Activated gamma-delta T cell treated with Interleukin-2 at 50 U/mL for 16 hours (primary cell): ENCODE data around the gene PPFIBP2.

Source experiments
- DNase-seq: peaks from one replicate; pipeline ENCODE4 v3.0.0-alpha.2; 2020

The PPFIBP2 gene

DNA sequence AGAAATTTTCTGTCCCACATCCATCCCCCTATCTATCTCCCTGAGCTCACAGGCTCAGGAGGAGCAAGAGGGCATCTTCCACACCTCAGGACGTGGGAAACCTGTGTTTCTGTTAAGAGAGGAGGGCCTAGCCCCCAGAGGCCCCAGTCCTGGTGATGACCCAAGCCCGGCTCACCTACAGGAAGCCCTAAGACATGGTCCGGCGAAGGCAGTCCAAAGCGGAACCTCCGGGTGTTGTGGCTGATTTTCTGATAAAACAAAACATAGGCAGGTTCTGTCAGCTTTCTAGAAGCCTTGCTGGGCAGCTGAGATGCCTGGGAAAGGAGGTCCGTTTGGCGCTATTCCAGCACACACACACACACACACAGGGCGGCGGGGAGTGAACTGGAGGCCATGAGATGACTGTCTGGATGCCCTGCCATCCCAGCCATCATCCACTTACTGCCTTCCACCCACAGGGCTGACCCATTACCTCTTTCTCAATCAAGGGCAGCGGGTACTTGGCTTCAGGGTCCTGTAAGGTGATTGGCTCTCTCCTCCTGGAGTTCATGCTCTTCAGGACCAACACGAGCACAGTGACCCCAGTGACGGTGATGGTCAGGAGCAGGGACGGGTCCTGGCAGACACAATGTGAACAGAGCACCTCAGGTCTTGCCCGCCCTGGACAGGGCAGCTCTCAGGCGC, 158.6 kb downstream of the PPFIBP2 start:
- DNase-seq, result no peak

DNA sequence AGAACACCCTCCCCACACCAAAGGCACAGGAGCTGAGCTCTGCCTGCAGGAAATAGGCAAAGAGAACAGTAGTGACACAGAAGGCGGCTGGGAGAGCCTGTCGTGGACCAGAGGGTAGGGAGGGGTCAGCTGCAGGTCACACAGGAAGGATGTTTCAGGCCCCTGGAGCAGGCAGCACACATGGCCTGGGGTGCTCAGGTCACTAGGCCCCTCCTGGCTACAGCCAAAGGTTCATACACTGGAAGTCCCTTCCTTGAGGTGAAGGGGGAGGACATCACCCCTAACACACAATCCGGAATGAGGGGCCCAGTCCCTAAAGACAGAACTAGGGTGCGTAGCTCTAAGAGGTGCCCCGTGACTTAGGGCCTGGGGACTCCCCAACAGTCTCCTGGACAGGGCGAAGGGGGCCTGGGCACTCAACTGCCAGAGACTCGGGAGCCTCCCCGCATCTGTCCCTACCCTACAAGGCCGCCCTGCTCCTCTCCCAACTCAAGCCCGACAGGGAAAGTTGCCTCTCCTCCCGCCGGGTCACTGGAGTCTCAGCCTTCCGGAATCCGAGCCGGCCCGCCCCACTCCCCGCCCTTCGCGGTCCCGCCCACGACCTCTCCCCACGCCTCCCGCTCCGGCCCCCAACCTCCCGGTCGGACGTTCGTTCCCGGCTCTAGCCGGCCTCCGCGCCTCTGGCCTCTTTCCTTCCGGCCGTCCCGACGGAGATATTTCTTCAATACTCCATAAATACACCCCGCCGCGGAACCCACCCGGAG, 159.3 kb downstream of the PPFIBP2 start, which contains the start of gene CYB5R2:
Gene CYB5R2 (minus strand): TSS at position 541 of the 764 bp plus-strand sequence. CDS start 675 bp downstream, outside the sequence.
- DNase-seq, result no peak

GRCh38 chr11:7673724-7674434, 160.1 kb downstream of the PPFIBP2 start:
- no peak for DNase-seq

DNA sequence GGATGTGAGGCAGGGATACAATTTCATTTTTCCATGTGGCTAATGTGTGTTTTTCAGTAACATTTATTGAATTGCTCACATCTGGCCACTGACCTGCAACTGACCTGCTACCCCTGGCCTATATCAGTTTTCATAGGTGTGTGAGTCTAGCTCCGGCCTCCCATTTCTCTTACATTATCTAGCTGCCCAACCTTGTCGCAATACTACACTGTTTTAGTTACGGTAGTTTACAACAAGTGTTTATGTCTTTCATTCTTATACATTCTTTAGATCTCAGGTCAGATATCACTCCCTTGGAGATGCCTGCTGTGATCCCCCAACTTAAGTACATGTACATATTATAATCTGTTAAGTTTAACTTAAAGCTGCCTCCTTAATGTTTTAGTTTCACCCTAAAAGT, 161.8 kb downstream of the PPFIBP2 start:
- no peak for DNase-seq

- no peak for DNase-seq
Measured at GRCh38 chr11:7677071-7677470, 163.3 kb downstream of the PPFIBP2 start.

GRCh38 chr11:7677796-7678201, 164.0 kb downstream of the PPFIBP2 start:
- DNase-seq, result no peak

DNA sequence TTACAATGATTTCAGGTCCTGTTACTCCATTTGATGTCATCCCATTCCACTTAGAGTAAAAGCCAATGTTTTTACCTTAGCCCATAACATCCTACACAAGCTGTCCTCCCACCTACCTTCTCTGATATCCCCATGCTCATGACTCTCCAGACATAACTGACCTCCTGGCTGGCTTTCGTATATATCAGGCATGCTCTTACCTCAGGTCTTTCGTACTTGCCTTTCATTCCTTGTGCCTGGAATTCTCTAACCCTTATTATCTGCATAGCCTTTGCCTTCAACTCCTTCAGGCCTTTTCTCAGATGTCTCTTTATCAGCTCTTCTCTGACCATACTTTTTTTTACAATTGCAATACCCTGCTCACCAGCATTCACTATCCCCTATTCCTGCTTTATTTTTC, 169.8 kb downstream of the PPFIBP2 start:
- DNase-seq, result no peak

- no peak for DNase-seq
Measured at GRCh38 chr11:7686761-7687160, 173.0 kb downstream of the PPFIBP2 start.

- no peak for DNase-seq
Measured at GRCh38 chr11:7687386-7687785, 173.6 kb downstream of the PPFIBP2 start.

GRCh38 chr11:7688238-7688826, 174.5 kb downstream of the PPFIBP2 start:
- no peak for DNase-seq

- no peak for DNase-seq
Measured at GRCh38 chr11:7689239-7689638, 175.4 kb downstream of the PPFIBP2 start.

- no peak for DNase-seq
Measured at GRCh38 chr11:7690648-7691047, 176.8 kb downstream of the PPFIBP2 start.

- no peak for DNase-seq
Measured at GRCh38 chr11:7691759-7692350, 178.1 kb downstream of the PPFIBP2 start.

- DNase-seq, result no peak
Measured at GRCh38 chr11:7692426-7692825, 178.6 kb downstream of the PPFIBP2 start.

DNA sequence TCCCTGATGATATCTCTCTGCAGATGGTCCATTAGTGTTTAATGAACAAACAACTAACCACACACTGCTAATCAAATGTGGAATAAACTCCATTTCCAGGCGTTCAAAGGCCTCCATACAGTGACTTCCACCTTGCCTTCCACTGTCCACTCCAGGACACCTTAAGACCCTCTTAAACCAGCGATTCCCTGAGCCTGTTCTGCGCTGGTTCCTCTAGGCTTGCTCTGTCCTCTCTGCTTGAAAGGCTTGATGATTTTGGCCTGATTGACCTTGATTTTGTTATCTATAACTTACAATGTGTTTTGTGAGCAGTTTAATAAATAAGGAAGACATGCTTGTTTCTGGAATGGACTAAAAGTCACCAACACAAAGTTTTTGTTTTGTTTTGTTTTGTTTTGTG, 180.4 kb downstream of the PPFIBP2 start:
- no peak for DNase-seq

DNA sequence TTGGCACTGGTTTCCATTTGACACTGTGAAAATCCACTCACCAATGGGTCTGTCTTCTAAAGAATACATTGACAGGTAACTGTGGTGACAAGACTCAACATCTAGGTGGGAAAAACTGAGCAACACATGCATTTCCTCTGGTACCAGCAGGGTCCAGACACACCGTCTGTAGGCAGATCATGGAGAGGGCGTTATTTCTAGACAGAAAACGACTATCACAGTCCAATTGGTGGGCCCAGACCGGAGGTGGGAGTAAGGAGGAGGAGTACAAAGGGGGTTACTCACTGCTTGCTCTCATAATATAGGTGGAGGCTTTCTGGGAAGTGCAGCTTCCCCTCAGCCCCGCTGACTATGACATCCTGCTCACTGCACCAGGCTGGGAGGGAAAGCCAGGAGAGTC, 182.6 kb downstream of the PPFIBP2 start:
- no peak for DNase-seq
